HepG2 (cell line): ENCODE results near the gene LCAT. TPM values are rescaled to one million over a fixed set of nuclear protein-coding genes. Genes with fewer than 3 reads are reported as not detected.

Experiments used
- ARNT ChIP-seq: fragments of 450-650 bp; IDR thresholded peaks from 2 replicates; pipeline ENCODE4 v1.6.1; 2017
- BCL6 ChIP-seq: IDR thresholded peaks from 2 replicates; pipeline ENCODE4 v1.6.1; 2016; ENCODE audit warnings: missing genetic modification reagents, missing compliant biosample characterization
- CENPX ChIP-seq: sonication (generic); formaldehyde crosslinking; IDR thresholded peaks from 2 replicates; pipeline ENCODE4 v1.9.0; 2021; ENCODE audit warnings: mild to moderate bottlenecking, missing genetic modification reagents, moderate library complexity
- HMG20A ChIP-seq: IDR thresholded peaks from 2 replicates; pipeline ENCODE4 v1.6.1; 2016; ENCODE audit warnings: borderline replicate concordance
- IKZF4 ChIP-seq: sonication (generic); formaldehyde crosslinking; IDR thresholded peaks from 2 replicates; pipeline ENCODE4 v1.5.1; 2020; ENCODE audit warnings: borderline replicate concordance, mild to moderate bottlenecking, low read depth, missing genetic modification reagents; ENCODE audit errors: not compliant biosample characterization
- NFKB2 ChIP-seq: sonication (generic); formaldehyde crosslinking; IDR thresholded peaks from 2 replicates; pipeline ENCODE4 v1.4.0; 2020; ENCODE audit warnings: missing genetic modification reagents, borderline replicate concordance
- PPARG ChIP-seq: conservative IDR thresholded peaks from 2 replicates; pipeline ENCODE4 v1.6.1; 2016; ENCODE audit warnings: missing biosample characterization, missing genetic modification reagents
- SAFB2 ChIP-seq: sonication (generic); formaldehyde crosslinking; IDR thresholded peaks from 2 replicates; pipeline ENCODE4 v1.5.1; 2020; ENCODE audit warnings: missing genetic modification reagents, low read depth, mild to moderate bottlenecking, borderline replicate concordance
- SETDB1 ChIP-seq: sonication (generic); formaldehyde crosslinking; IDR thresholded peaks from 2 replicates; pipeline ENCODE4 v1.5.1; 2020; ENCODE audit warnings: missing genetic modification reagents, mild to moderate bottlenecking, borderline replicate concordance
- SMAD9 ChIP-seq: sonication (generic); formaldehyde crosslinking; IDR thresholded peaks from 2 replicates; pipeline ENCODE4 v1.5.1; 2020; ENCODE audit warnings: mild to moderate bottlenecking, missing genetic modification reagents
- TOE1 ChIP-seq: sonication (generic); formaldehyde crosslinking; IDR thresholded peaks from 2 replicates; pipeline ENCODE4 v1.4.0; 2020; ENCODE audit warnings: mild to moderate bottlenecking, missing genetic modification reagents
- ZNF790 ChIP-seq: sonication (generic); formaldehyde crosslinking; IDR thresholded peaks from 2 replicates; pipeline ENCODE4 v1.8.0; 2022; ENCODE audit warnings: missing genetic modification reagents, mild to moderate bottlenecking, borderline replicate concordance
- polyA plus RNA-seq, 8 experiments: library from polyadenylated mRNA; depleted of rRNA in 3 of 8; stranded (reverse) in 7 of 8; unstranded in 1 of 8; fragments of >200 nt; fragmentation: Illumina TruSeq in 4 of 8; extraction: Trizol in 4 of 8; gene quantifications; 2 replicates each; pipeline versions ENCODE4 v1.2.1 to v1.2.3, GENCODE V29; 2011 to 2016; ENCODE audit warnings: low read depth in 4 of 8, missing spikeins in 1 of 8, mixed read lengths in 1 of 8; ENCODE audit not compliant: insufficient read depth in 1 of 8
- total RNA-seq, 5 experiments: library from RNA; depleted of rRNA; stranded (reverse); fragments of >200 nt; fragmentation: Illumina TruSeq; extraction: Trizol; gene quantifications; 2 replicates each; pipeline ENCODE4 v1.2.3, GENCODE V29; 2016; ENCODE audit warnings: low read depth in 1 of 5
- TF ChIP-seq, protein P1 (sequence below): sonication (generic); formaldehyde crosslinking; IDR thresholded peaks from 2 replicates; pipeline ENCODE4 v1.5.0; 2020; ENCODE audit warnings: missing genetic modification reagents
- TF ChIP-seq, protein P2 (sequence below): sonication (generic); formaldehyde crosslinking; IDR thresholded peaks from 2 replicates; pipeline ENCODE4 v1.8.0; 2022; ENCODE audit warnings: mild to moderate bottlenecking, missing genetic modification reagents
- TF ChIP-seq, protein P3 (sequence below): sonication (generic); formaldehyde crosslinking; IDR thresholded peaks from 2 replicates; pipeline ENCODE4 v1.5.0; 2020; ENCODE audit warnings: mild to moderate bottlenecking, missing genetic modification reagents, borderline replicate concordance
- TF ChIP-seq, protein P4 (sequence below): sonication (generic); formaldehyde crosslinking; IDR thresholded peaks from 2 replicates; pipeline ENCODE4 v1.4.0; 2020; ENCODE audit warnings: missing genetic modification reagents, borderline replicate concordance

The LCAT gene
- total and polyA plus RNA-seq, 2 of the 13 experiments (the other 11 are each of a cell fraction or from before 2014, with no cell fraction given): 36.1 to 38.9 TPM

DNA sequence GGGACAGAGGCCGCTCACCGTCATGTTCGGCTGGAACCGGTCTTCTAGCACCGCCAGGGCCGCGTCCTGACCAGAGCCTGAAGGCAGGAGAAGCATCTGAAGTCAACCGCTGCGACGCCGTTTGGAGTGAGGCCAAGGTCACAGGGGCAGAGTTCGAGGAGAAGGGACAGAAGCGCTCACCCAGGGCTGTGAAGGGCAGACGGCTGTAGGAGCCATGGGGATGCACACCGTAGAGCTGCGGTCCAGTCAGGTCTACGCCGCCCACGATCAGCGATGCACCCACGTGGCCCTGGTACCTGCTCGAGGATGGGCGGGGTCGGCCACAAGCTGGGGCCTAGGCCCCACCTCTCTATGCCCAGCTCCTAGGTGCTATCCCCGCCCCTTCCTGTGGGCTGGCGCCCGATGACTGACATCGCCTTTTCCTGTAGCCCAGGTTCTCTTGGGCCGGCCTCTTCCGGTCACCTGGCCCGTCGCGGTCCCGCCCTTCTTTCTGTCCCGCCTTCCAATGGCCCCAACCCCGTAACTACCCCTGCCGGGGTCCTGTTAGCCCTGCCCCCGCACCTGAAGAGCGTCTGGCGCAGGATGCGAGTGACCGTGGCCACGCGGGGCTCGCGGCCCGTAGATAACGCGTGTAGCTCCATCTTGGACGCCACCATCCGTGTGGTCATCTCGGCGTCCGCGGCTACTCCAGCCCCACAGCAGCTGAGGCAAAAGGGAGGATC lies 8.4 kb downstream of the LCAT start (continued):
- TF ChIP-seq BCL6 (CRISPR knock-in tag) (peak; percentile 55), TOE1 (CRISPR knock-in tag) (no peak; the same call in 1 of the 2 replicates), SETDB1 (CRISPR knock-in tag) (no peak), ZNF790 (peak; percentile 80), CENPX (CRISPR knock-in tag) (no peak), NFKB2 (peak; percentile 83; the same call in 1 of the 2 replicates), ARNT (no peak), SMAD9 (CRISPR knock-in tag) (no peak), PPARG (no peak; the same call in 1 of the 2 replicates), IKZF4 (no peak), HMG20A (CRISPR knock-in tag) (no peak), SAFB2 (CRISPR knock-in tag) (no peak; the same call in 1 of the 2 replicates)
- TF ChIP-seq, protein P1, sequence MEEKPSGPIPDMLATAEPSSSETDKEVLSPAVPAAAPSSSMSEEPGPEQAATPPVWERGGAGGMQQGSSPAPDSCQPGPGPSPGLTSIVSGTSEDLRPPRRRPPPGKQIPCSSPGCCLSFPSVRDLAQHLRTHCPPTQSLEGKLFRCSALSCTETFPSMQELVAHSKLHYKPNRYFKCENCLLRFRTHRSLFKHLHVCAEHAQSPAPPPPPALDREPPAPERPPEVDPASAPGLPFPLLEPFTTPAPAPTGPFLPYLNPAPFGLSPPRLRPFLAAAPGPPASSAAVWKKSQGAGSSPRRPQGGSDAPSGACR (CRISPR knock-in tag): no peak
- TF ChIP-seq, protein P2, sequence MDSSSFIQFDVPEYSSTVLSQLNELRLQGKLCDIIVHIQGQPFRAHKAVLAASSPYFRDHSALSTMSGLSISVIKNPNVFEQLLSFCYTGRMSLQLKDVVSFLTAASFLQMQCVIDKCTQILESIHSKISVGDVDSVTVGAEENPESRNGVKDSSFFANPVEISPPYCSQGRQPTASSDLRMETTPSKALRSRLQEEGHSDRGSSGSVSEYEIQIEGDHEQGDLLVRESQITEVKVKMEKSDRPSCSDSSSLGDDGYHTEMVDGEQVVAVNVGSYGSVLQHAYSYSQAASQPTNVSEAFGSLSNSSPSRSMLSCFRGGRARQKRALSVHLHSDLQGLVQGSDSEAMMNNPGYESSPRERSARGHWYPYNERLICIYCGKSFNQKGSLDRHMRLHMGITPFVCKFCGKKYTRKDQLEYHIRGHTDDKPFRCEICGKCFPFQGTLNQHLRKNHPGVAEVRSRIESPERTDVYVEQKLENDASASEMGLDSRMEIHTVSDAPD (CRISPR knock-in tag): peak; percentile 59; the same call in 1 of the 2 replicates
- TF ChIP-seq, protein P3, sequence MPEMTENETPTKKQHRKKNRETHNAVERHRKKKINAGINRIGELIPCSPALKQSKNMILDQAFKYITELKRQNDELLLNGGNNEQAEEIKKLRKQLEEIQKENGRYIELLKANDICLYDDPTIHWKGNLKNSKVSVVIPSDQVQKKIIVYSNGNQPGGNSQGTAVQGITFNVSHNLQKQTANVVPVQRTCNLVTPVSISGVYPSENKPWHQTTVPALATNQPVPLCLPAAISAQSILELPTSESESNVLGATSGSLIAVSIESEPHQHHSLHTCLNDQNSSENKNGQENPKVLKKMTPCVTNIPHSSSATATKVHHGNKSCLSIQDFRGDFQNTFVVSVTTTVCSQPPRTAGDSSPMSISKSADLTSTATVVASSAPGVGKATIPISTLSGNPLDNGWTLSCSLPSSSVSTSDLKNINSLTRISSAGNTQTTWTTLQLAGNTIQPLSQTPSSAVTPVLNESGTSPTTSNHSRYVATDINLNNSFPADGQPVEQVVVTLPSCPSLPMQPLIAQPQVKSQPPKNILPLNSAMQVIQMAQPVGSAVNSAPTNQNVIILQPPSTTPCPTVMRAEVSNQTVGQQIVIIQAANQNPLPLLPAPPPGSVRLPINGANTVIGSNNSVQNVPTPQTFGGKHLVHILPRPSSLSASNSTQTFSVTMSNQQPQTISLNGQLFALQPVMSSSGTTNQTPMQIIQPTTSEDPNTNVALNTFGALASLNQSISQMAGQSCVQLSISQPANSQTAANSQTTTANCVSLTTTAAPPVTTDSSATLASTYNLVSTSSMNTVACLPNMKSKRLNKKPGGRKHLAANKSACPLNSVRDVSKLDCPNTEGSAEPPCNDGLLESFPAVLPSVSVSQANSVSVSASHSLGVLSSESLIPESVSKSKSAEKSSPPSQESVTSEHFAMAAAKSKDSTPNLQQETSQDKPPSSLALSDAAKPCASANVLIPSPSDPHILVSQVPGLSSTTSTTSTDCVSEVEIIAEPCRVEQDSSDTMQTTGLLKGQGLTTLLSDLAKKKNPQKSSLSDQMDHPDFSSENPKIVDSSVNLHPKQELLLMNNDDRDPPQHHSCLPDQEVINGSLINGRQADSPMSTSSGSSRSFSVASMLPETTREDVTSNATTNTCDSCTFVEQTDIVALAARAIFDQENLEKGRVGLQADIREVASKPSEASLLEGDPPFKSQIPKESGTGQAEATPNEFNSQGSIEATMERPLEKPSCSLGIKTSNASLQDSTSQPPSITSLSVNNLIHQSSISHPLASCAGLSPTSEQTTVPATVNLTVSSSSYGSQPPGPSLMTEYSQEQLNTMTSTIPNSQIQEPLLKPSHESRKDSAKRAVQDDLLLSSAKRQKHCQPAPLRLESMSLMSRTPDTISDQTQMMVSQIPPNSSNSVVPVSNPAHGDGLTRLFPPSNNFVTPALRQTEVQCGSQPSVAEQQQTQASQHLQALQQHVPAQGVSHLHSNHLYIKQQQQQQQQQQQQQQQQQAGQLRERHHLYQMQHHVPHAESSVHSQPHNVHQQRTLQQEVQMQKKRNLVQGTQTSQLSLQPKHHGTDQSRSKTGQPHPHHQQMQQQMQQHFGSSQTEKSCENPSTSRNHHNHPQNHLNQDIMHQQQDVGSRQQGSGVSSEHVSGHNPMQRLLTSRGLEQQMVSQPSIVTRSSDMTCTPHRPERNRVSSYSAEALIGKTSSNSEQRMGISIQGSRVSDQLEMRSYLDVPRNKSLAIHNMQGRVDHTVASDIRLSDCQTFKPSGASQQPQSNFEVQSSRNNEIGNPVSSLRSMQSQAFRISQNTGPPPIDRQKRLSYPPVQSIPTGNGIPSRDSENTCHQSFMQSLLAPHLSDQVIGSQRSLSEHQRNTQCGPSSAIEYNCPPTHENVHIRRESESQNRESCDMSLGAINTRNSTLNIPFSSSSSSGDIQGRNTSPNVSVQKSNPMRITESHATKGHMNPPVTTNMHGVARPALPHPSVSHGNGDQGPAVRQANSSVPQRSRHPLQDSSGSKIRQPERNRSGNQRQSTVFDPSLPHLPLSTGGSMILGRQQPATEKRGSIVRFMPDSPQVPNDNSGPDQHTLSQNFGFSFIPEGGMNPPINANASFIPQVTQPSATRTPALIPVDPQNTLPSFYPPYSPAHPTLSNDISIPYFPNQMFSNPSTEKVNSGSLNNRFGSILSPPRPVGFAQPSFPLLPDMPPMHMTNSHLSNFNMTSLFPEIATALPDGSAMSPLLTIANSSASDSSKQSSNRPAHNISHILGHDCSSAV (CRISPR knock-in tag): no peak
- TF ChIP-seq, protein P4, sequence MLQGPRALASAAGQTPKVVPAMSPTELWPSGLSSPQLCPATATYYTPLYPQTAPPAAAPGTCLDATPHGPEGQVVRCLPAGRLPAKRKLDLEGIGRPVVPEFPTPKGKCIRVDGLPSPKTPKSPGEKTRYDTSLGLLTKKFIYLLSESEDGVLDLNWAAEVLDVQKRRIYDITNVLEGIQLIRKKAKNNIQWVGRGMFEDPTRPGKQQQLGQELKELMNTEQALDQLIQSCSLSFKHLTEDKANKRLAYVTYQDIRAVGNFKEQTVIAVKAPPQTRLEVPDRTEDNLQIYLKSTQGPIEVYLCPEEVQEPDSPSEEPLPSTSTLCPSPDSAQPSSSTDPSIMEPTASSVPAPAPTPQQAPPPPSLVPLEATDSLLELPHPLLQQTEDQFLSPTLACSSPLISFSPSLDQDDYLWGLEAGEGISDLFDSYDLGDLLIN (CRISPR knock-in tag): peak; percentile 76; the same call in 1 of the 2 replicates
